Neuronal stem cell (in vitro differentiated cells): ENCODE data around the gene RBL1.
"Not testable (repeated sequence)": the region's sequence is repeated elsewhere in the genome, so short reads cannot be mapped to it uniquely, and the experiment has no call there.

Experiments used
- DNase-seq: peaks from one replicate; pipeline ENCODE4 v3.0.0-alpha.2; 2013; ENCODE audit warnings: low spot score
- H2AFZ ChIP-seq: one replicate; pipeline ENCODE4 v1.6.1; 2013; ENCODE audit warnings: mild to moderate bottlenecking, low read length, inconsistent platforms
- H2AK5ac ChIP-seq: 2 replicates; pipeline ENCODE4 v1.6.1; 2013; ENCODE audit warnings: low read depth, mild to moderate bottlenecking, inconsistent platforms, low read length, moderate library complexity, mixed read lengths
- H2BK120ac ChIP-seq: 2 replicates; pipeline ENCODE4 v1.6.1; 2013; ENCODE audit warnings: low read depth, mild to moderate bottlenecking, inconsistent platforms, low read length, moderate library complexity, mixed read lengths
- H2BK12ac ChIP-seq: one replicate; pipeline ENCODE4 v1.6.1; 2013; ENCODE audit warnings: low read length, inconsistent platforms
- H2BK15ac ChIP-seq: 2 replicates; pipeline ENCODE4 v1.6.1; 2013; ENCODE audit warnings: mild to moderate bottlenecking, low read length, inconsistent platforms, mixed read lengths
- H2BK5ac ChIP-seq: one replicate; pipeline ENCODE4 v1.6.1; 2013; ENCODE audit warnings: inconsistent platforms, mild to moderate bottlenecking, low read length, moderate library complexity
- H3K14ac ChIP-seq: one replicate; pipeline ENCODE4 v1.6.1; 2013; ENCODE audit warnings: low read length, inconsistent platforms
- H3K18ac ChIP-seq: 2 replicates; pipeline ENCODE4 v1.6.1; 2013; ENCODE audit warnings: low read length, inconsistent platforms
- H3K23ac ChIP-seq: 2 replicates; pipeline ENCODE4 v1.6.1; 2013; ENCODE audit warnings: low read depth, mild to moderate bottlenecking, mixed read lengths, low read length, inconsistent platforms; ENCODE audit not compliant: poor library complexity
- H3K27ac ChIP-seq: replicated peaks from 3 replicates; pipeline ENCODE4 v1.5.1; 2013; ENCODE audit warnings: low read length, inconsistent platforms
- H3K27me3 ChIP-seq, 3 experiments: 2 replicates each; pipeline ENCODE4 v1.6.1; 2013; ENCODE audit warnings: low read length in 3 of 3, mild to moderate bottlenecking in 2 of 3, inconsistent platforms in 1 of 3, low read depth in 1 of 3, mixed read lengths in 1 of 3, moderate library complexity in 1 of 3; ENCODE audit not compliant: control insufficient read depth in 3 of 3, insufficient read depth in 3 of 3
- H3K36me3 ChIP-seq, 2 donors: replicated peaks in 1 of 2; 2 replicates each; pipeline ENCODE4 v1.6.1; 2013; ENCODE audit warnings: low read length in 2 of 2; ENCODE audit not compliant: control insufficient read depth in 2 of 2, insufficient read depth in 2 of 2
- H3K4ac ChIP-seq: 2 replicates; pipeline ENCODE4 v1.6.1; 2013; ENCODE audit warnings: inconsistent platforms, mild to moderate bottlenecking, low read length, moderate library complexity
- H3K4me1 ChIP-seq, 2 donors: 1 replicate in 1 of 2; 2 replicates in 1 of 2; pipeline ENCODE4 v1.6.1; 2013; ENCODE audit warnings: low read length in 2 of 2, low read depth in 1 of 2; ENCODE audit not compliant: control insufficient read depth in 2 of 2, insufficient read depth in 1 of 2
- H3K4me2 ChIP-seq: one replicate; pipeline ENCODE4 v1.6.1; 2013; ENCODE audit warnings: mild to moderate bottlenecking, low read length, inconsistent platforms; ENCODE audit not compliant: insufficient read depth, poor library complexity, severe bottlenecking
- H3K4me3 ChIP-seq, 2 donors: 2 replicates each; pipeline ENCODE4 v1.5.1; 2013; ENCODE audit warnings: low read length in 2 of 2, mild to moderate bottlenecking in 2 of 2, inconsistent platforms in 1 of 2, moderate library complexity in 1 of 2
- H3K79me1 ChIP-seq: one replicate; pipeline ENCODE4 v1.6.1; 2013; ENCODE audit warnings: low read depth, mild to moderate bottlenecking, inconsistent platforms, low read length, moderate library complexity
- H3K9ac ChIP-seq: one replicate; pipeline ENCODE4 v1.6.1; 2013; ENCODE audit warnings: mild to moderate bottlenecking, low read depth, low read length, inconsistent platforms; ENCODE audit not compliant: poor library complexity
- H3K9me3 ChIP-seq, 2 donors: replicated peaks in 1 of 2; 2 replicates each; pipeline versions ENCODE3 to v1.6.1; 2013; ENCODE audit warnings: low read length in 2 of 2, mild to moderate bottlenecking in 2 of 2, inconsistent platforms in 1 of 2, low read depth in 1 of 2, mixed read lengths in 1 of 2, moderate library complexity in 1 of 2; ENCODE audit not compliant: control insufficient read depth in 2 of 2, insufficient read depth in 1 of 2
- H4K8ac ChIP-seq: one replicate; pipeline ENCODE4 v1.6.1; 2013; ENCODE audit warnings: low read depth, mild to moderate bottlenecking, inconsistent platforms, low read length, moderate library complexity
- H4K91ac ChIP-seq: one replicate; pipeline ENCODE4 v1.6.1; 2013; ENCODE audit warnings: low read length, low read depth, mild to moderate bottlenecking, inconsistent platforms; ENCODE audit not compliant: poor library complexity
- WGBS, 2 donors: extraction: QIAGEN DNeasy Blood & Tissue Kit; methylation state at CpG; one replicate each; pipeline ENCODE4 v1.1.7; 2013; ENCODE audit warnings: missing lambda C conversion rate in 2 of 2, mixed read lengths in 1 of 2; ENCODE audit not compliant: insufficient read length in 2 of 2, insufficient replicate concordance in 1 of 2; ENCODE audit errors: extremely low coverage in 2 of 2; 5-methylcytosine and 5-hydroxymethylcytosine counted together

RBL1 gene

GRCh38 chr20:37042986-37043972, 52.5 kb downstream of the RBL1 start:
- peak overlapping the region in 1 of 2 donors; percentile 58 for H3K4me3 ChIP-seq

DNA sequence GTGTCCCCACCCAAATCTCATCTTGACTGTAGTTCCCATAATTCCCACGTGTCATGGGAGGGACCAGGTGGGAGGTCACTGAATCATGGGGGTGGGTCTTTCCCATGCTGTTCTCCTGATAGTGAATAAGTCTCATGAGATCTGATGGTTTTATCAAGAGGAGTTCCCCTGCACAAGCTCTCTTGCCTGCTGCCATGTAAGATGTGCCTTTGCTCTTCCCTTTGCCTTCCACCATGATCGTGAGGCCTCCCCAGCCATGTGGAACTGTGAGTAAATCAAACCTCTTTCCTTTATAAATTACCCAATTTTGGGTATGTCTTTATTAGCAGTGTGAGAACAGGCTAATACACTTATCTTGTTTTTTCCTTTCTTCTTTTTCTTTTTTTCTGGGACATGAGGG, 56.4 kb downstream of the RBL1 start:
- H2BK15ac ChIP-seq, DNase-seq, H4K91ac ChIP-seq, H2BK5ac ChIP-seq, H3K27me3 ChIP-seq, H3K4me3 ChIP-seq, H4K8ac ChIP-seq, H3K27ac ChIP-seq, H3K9ac ChIP-seq, H3K18ac ChIP-seq, H3K14ac ChIP-seq, H2BK120ac ChIP-seq, H2AFZ ChIP-seq, H3K79me1 ChIP-seq, H2BK12ac ChIP-seq, H3K4me1 ChIP-seq, H3K4me2 ChIP-seq, H3K4ac ChIP-seq, H2AK5ac ChIP-seq, H3K23ac ChIP-seq: not testable (repeated sequence)
- Histone ChIP-seq H3K9me3 (peaks cover 2 to 15% of the 10 kb centered on the region in 2 donors), H3K36me3 (peaks cover 22 to 93% of the 10 kb centered on the region in 2 donors)
- WGBS, 2 donors = no CpG with 5 or more reads among the region's 2 CpGs

More at GRCh38 chr20:37042986-37043972, 52.5 kb downstream of the RBL1 start:
- Histone ChIP-seq H3K23ac (no peak overlapping the region), H2BK120ac (no peak overlapping the region), H3K14ac (no peak overlapping the region), H2BK15ac (no peak overlapping the region), H3K36me3 (peaks cover 27 to 95% of the 10 kb centered on the region in 2 donors), H2AFZ (no peak overlapping the region), H3K4me1 (no peaks in the 10 kb centered on the region), H2BK12ac (no peak overlapping the region), H3K4me2 (no peak overlapping the region), H3K9ac (peak overlapping the region; percentile 12), H3K4ac (no peak overlapping the region), H3K27me3 (no peaks in the 10 kb centered on the region), H4K91ac (no peak overlapping the region), H3K18ac (no peak overlapping the region), H2AK5ac (no peak overlapping the region), H3K27ac (no peak overlapping the region), H4K8ac (no peak overlapping the region), H2BK5ac (no peak overlapping the region), H3K9me3 (peaks cover 2 to 15% of the 10 kb centered on the region in 2 donors), H3K79me1 (no peaks in the 10 kb centered on the region)
- no peak for DNase-seq
- no CpG with 5 or more reads among the region's 17 CpGs for WGBS, 2 donors

GRCh38 chr20:37032077-37032476, 63.7 kb downstream of the RBL1 start:
- no peaks in the 10 kb centered on the region for H3K79me1 ChIP-seq
- H3K9me3 ChIP-seq = peaks cover 0 to 30% of the 10 kb centered on the region in 2 donors
- H3K9ac ChIP-seq = no peak overlapping the region
- peaks cover 9 to 96% of the 10 kb centered on the region in 2 donors for H3K36me3 ChIP-seq
- H3K4me3 ChIP-seq = no peak overlapping the region
- no peak overlapping the region for H2BK15ac ChIP-seq
- DNase-seq = no peak
- no peak overlapping the region for H2BK120ac ChIP-seq
- H4K91ac ChIP-seq = no peak overlapping the region
- no peak overlapping the region for H2BK5ac ChIP-seq
- no peaks in the 10 kb centered on the region for H3K27me3 ChIP-seq
- no peak overlapping the region for H2AFZ ChIP-seq
- no peak overlapping the region for H3K4me2 ChIP-seq
- H2AK5ac ChIP-seq = no peak overlapping the region
- H3K4me1 ChIP-seq = no peaks in the 10 kb centered on the region
- H3K4ac ChIP-seq = no peak overlapping the region
- H2BK12ac ChIP-seq = no peak overlapping the region
- no peak overlapping the region for H3K27ac ChIP-seq
- no peak overlapping the region for H4K8ac ChIP-seq
- WGBS, 2 donors = no CpG with 5 or more reads among the region's 4 CpGs
- H3K14ac ChIP-seq = no peak overlapping the region
- no peak overlapping the region for H3K23ac ChIP-seq
- H3K18ac ChIP-seq = no peak overlapping the region

DNA sequence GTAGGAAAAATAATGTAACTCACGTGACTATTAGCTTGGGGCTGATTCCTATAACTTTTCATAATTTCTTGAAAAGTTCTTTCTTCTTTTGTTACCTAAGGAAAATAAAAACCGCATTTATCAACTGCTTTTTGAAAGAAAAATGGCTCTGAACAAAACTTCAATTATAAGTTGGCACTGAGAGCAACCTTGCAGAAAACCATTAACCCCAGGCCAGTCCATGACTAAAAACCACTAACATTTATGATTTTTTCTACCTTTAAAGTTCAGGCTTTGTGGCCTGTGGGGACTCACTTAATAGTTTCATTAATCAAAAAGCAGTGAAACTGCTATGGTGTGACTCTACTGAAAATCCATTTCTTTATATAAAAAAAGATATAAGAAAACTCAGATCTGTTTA, 75.2 kb downstream of the RBL1 start:
- H3K23ac ChIP-seq = no peak overlapping the region
- no peak overlapping the region for H4K8ac ChIP-seq
- H3K9me3 ChIP-seq = peaks cover 0 to 1% of the 10 kb centered on the region in 2 donors
- no peaks in the 10 kb centered on the region for H3K79me1 ChIP-seq
- no peak for DNase-seq
- H4K91ac ChIP-seq = no peak overlapping the region
- H3K18ac ChIP-seq = no peak overlapping the region
- no peak overlapping the region for H2AK5ac ChIP-seq
- no peak overlapping the region for H3K4me3 ChIP-seq
- H2BK12ac ChIP-seq = no peak overlapping the region
- no peak overlapping the region for H2BK120ac ChIP-seq
- H3K36me3 ChIP-seq = peaks cover 5 to 94% of the 10 kb centered on the region in 2 donors
- WGBS, 2 donors = no CpG with 5 or more reads among the region's 2 CpGs
- no peak overlapping the region for H3K9ac ChIP-seq
- H3K27ac ChIP-seq = no peak overlapping the region
- no peaks in the 10 kb centered on the region for H3K4me1 ChIP-seq
- no peak overlapping the region for H2BK15ac ChIP-seq
- H2BK5ac ChIP-seq = no peak overlapping the region
- no peak overlapping the region for H3K4ac ChIP-seq
- H3K27me3 ChIP-seq = no peaks in the 10 kb centered on the region
- H3K4me2 ChIP-seq = no peak overlapping the region
- H3K14ac ChIP-seq = no peak overlapping the region
- H2AFZ ChIP-seq = no peak overlapping the region
